ENCODE results near the gene CCDC148. TPM values are rescaled to one million over a fixed set of nuclear protein-coding genes. Genes with fewer than 3 reads are reported as not detected.
A peak's percentile ranks its signal among the peaks of the same experiment; 100 is the strongest.

CCDC148 gene
- total RNA-seq, 4 donors from 2014 or later = 0.19 to 0.31 TPM; not detected in 2

- H3K27me3 ChIP-seq = no peaks in the 10 kb centered on the region
- H3K4me1 ChIP-seq = peaks cover 3 to 42% (median 14%) of the 10 kb centered on the region in 3 donors
- H3K4me3 ChIP-seq = no peak overlapping the region
- 91 to 96% methylated on average over 2 of the region's 2 CpGs for WGBS, 2 donors
- TF ChIP-seq, protein P1, sequence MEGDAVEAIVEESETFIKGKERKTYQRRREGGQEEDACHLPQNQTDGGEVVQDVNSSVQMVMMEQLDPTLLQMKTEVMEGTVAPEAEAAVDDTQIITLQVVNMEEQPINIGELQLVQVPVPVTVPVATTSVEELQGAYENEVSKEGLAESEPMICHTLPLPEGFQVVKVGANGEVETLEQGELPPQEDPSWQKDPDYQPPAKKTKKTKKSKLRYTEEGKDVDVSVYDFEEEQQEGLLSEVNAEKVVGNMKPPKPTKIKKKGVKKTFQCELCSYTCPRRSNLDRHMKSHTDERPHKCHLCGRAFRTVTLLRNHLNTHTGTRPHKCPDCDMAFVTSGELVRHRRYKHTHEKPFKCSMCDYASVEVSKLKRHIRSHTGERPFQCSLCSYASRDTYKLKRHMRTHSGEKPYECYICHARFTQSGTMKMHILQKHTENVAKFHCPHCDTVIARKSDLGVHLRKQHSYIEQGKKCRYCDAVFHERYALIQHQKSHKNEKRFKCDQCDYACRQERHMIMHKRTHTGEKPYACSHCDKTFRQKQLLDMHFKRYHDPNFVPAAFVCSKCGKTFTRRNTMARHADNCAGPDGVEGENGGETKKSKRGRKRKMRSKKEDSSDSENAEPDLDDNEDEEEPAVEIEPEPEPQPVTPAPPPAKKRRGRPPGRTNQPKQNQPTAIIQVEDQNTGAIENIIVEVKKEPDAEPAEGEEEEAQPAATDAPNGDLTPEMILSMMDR (IDR thresholded peaks at IDR 0.05) = no peak
- no peak for TF ChIP-seq POLR2A (IDR thresholded peaks at IDR 0.05)
- H3K36me3 ChIP-seq = peaks cover 0 to 5% (median 0%) of the 10 kb centered on the region in 3 donors
- DNase-seq = no peak
- no peaks in the 10 kb centered on the region for H3K9me3 ChIP-seq
- no peak overlapping the region for H3K27ac ChIP-seq
- intact Hi-C loops (cut with DNase I) = no loop called here
Observed at GRCh38 chr2:158500333-158500732, 43.8 kb upstream of the CCDC148 start.

GRCh38 chr2:158499383-158499782 is 42.8 kb upstream of the CCDC148 start:
- peaks cover 0 to 5% (median 0%) of the 10 kb centered on the region in 3 donors for H3K36me3 ChIP-seq
- H3K4me1 ChIP-seq = peaks cover 3 to 42% (median 12%) of the 10 kb centered on the region in 3 donors
- H3K27ac ChIP-seq = no peak overlapping the region
- 88 to 100% methylated on average over 1 to 2 of the region's 2 CpGs for WGBS, 2 donors
- intact Hi-C loops (cut with DNase I) = no loop called here
- H3K4me3 ChIP-seq = no peak overlapping the region
- DNase-seq = no peak
- no peaks in the 10 kb centered on the region for H3K27me3 ChIP-seq
- TF ChIP-seq POLR2A (IDR thresholded peaks at IDR 0.05) = no peak
- TF ChIP-seq, protein P1 (IDR thresholded peaks at IDR 0.05) = no peak
- no peaks in the 10 kb centered on the region for H3K9me3 ChIP-seq

- Histone ChIP-seq H3K27me3 (no peaks in the 10 kb centered on the region), H3K27ac (no peak overlapping the region), H3K4me3 (no peak overlapping the region), H3K9me3 (no peaks in the 10 kb centered on the region), H3K36me3 (peaks cover 0 to 5% (median 0%) of the 10 kb centered on the region in 3 donors), H3K4me1 (peaks cover 3 to 43% (median 12%) of the 10 kb centered on the region in 3 donors)
- no peak for TF ChIP-seq POLR2A (IDR thresholded peaks at IDR 0.05)
- TF ChIP-seq, protein P1 (IDR thresholded peaks at IDR 0.05) = no peak
- intact Hi-C loops (cut with DNase I) = no loop called here
- no peak for DNase-seq
- WGBS, 2 donors = 81 to 97% methylated on average over 3 of the region's 3 CpGs
Observed at GRCh38 chr2:158498749-158499136, 42.2 kb upstream of the CCDC148 start.

GRCh38 chr2:158498043-158498748 is 41.6 kb upstream of the CCDC148 start:
- no peak for TF ChIP-seq POLR2A (IDR thresholded peaks at IDR 0.05)
- TF ChIP-seq, protein P1 (IDR thresholded peaks at IDR 0.05) = no peak
- intact Hi-C loops (cut with DNase I) = no loop called here
- no peak overlapping the region for H3K27ac ChIP-seq

GRCh38 chr2:158497486-158497885 is 40.9 kb upstream of the CCDC148 start:
- WGBS, 2 donors = 26 to 71% methylated on average over 1 of the region's 1 CpG
- no peak for TF ChIP-seq POLR2A (IDR thresholded peaks at IDR 0.05)
- Histone ChIP-seq H3K27ac (peak overlapping the region in 2 of 4 donors; percentile 14 to 44), H3K27me3 (no peaks in the 10 kb centered on the region), H3K4me1 (peaks cover 3 to 42% (median 16%) of the 10 kb centered on the region in 3 donors), H3K36me3 (peaks cover 0 to 5% (median 0%) of the 10 kb centered on the region in 3 donors), H3K9me3 (no peaks in the 10 kb centered on the region), H3K4me3 (no peak overlapping the region)
- DNase-seq = no peak
- intact Hi-C loops (cut with DNase I) = no loop called here

More at GRCh38 chr2:158498043-158498748, 41.6 kb upstream of the CCDC148 start:
- Histone ChIP-seq H3K9me3 (no peaks in the 10 kb centered on the region), H3K27me3 (no peaks in the 10 kb centered on the region), H3K4me3 (no peak overlapping the region), H3K4me1 (peaks cover 3 to 48% (median 16%) of the 10 kb centered on the region in 3 donors), H3K36me3 (peaks cover 0 to 5% (median 0%) of the 10 kb centered on the region in 3 donors)
- no peak for DNase-seq

Measured in esophagus squamous epithelium (tissue), 5 donors.